ENCODE results near the gene RBBP5. TPM values are rescaled to one million over a fixed set of nuclear protein-coding genes. Genes with fewer than 3 reads are reported as not detected.

Gene RBBP5
- total RNA-seq, 1 experiment from 2014 or later, result 17.3 TPM

DNA sequence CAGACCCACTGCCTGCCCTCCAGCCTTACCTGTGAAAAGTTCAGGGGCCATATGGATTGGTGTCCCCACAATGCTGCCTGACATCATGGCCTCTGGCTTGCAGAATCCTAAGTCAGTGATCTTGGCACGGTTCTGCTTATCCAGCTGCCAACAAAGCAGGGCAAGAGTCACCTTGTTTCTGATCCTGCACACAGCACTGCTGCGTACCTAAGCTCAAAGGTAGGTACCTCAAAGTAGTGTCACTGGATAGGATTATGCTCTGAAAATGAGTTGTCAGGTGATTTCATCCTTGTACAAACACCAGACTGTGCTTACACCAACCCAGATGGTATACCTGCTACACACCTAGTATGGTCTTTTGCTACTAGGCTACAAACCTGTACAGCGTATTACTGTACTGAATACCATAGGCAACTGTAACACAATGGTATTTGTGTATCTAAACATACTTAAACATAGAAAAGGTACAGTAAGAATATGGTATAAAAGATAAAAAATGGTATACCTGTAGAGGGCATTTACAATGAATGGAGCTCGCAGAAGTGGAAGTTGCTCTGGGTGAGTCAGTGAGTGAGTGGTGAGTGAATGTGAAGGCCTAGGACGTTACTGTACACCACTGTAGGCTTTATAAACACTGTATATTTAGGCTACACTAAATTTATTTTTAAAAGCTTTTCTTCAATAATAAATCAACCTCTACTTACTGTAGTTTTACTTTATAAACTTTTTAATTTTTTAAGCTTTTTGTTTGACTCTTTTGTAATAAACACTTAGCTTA is 29.1 kb upstream of the RBBP5 start:
- no peak overlapping the region for H3K4me2 ChIP-seq (ENCODE audit: insufficient read depth, insufficient read length, low read length)
- DNase-seq, result no peak
- H3K79me2 ChIP-seq (ENCODE audit: insufficient read depth, low read length), result no peaks in the 10 kb centered on the region
- H3K18ac ChIP-seq (ENCODE audit: insufficient read length, low read depth, low read length), result no peak overlapping the region
- H3K23me2 ChIP-seq (ENCODE audit: insufficient read length, low read depth, low read length, poor library complexity, severe bottlenecking), result no peaks in the 10 kb centered on the region
- Mint-ChIP-seq H3K27ac (no peak overlapping the region), H3K4me3 (no peak overlapping the region), H3K36me3 (ENCODE audit: insufficient read depth in 1 of 3, low read depth in 3 of 3) (peaks cover 30 to 59% (median 51%) of the 10 kb centered on the region in 3 experiments), H3K9me3 (peaks cover 12 to 13% of the 10 kb centered on the region in 2 experiments), H3K4me1 (peaks cover 8 to 11% of the 10 kb centered on the region in 2 experiments), H3K27me3 (ENCODE audit: low read depth) (no peaks in the 10 kb centered on the region)
- no peaks in the 10 kb centered on the region for H4K20me1 ChIP-seq (ENCODE audit: control insufficient read depth, insufficient read depth, insufficient read length)
- no peak overlapping the region for H3K14ac ChIP-seq (ENCODE audit: insufficient read depth, low read length)
- no peak overlapping the region for H4K5ac ChIP-seq (ENCODE audit: insufficient read length, low read depth, low read length)
- H3K27me3 ChIP-seq (ENCODE audit: insufficient read depth, low read length), result no peaks in the 10 kb centered on the region
- H3K79me1 ChIP-seq (ENCODE audit: insufficient read depth, low read depth, low read length, poor library complexity, severe bottlenecking), result no peaks in the 10 kb centered on the region
- H3K9ac ChIP-seq (ENCODE audit: extremely low read depth, insufficient read length, low read length), result no peak overlapping the region
- no peak overlapping the region for H2BK12ac ChIP-seq (ENCODE audit: insufficient read length, low read depth, low read length)
- no peak overlapping the region for H2AK5ac ChIP-seq (ENCODE audit: insufficient read length, low read length)
- no peak overlapping the region for H2BK120ac ChIP-seq (ENCODE audit: low read depth, low read length, poor library complexity, severe bottlenecking)
- no CpG with 5 or more reads among the region's 5 CpGs for WGBS (ENCODE audit: extremely low coverage, insufficient read length, low lambda C conversion rate)
- no peak overlapping the region for H2BK15ac ChIP-seq (ENCODE audit: low read depth, low read length)
- H4K91ac ChIP-seq (ENCODE audit: insufficient read length, low read depth, low read length), result no peak overlapping the region
- no peak overlapping the region for H3T11ph ChIP-seq (ENCODE audit: low read length)
- TF ChIP-seq, protein P1, sequence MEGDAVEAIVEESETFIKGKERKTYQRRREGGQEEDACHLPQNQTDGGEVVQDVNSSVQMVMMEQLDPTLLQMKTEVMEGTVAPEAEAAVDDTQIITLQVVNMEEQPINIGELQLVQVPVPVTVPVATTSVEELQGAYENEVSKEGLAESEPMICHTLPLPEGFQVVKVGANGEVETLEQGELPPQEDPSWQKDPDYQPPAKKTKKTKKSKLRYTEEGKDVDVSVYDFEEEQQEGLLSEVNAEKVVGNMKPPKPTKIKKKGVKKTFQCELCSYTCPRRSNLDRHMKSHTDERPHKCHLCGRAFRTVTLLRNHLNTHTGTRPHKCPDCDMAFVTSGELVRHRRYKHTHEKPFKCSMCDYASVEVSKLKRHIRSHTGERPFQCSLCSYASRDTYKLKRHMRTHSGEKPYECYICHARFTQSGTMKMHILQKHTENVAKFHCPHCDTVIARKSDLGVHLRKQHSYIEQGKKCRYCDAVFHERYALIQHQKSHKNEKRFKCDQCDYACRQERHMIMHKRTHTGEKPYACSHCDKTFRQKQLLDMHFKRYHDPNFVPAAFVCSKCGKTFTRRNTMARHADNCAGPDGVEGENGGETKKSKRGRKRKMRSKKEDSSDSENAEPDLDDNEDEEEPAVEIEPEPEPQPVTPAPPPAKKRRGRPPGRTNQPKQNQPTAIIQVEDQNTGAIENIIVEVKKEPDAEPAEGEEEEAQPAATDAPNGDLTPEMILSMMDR (conservative IDR thresholded peaks at IDR 0.05), result no peak
- no peak overlapping the region for H3K4ac ChIP-seq (ENCODE audit: low read depth, low read length)
- H2BK5ac ChIP-seq (ENCODE audit: insufficient read length, low read length), result no peak overlapping the region
- H3K56ac ChIP-seq (ENCODE audit: insufficient read length, low read depth, low read length), result no peak overlapping the region
- H2BK20ac ChIP-seq (ENCODE audit: low read depth, low read length, poor library complexity, severe bottlenecking), result no peak overlapping the region
- peaks cover 3% of the 10 kb centered on the region for H3K9me3 ChIP-seq (ENCODE audit: control insufficient read depth, low read depth, low read length)
- no peak overlapping the region for H2AFZ ChIP-seq (ENCODE audit: low read length)
- no peak overlapping the region for H3K27ac ChIP-seq (ENCODE audit: insufficient read length, low read depth, low read length)
- no peak overlapping the region for H3K23ac ChIP-seq (ENCODE audit: insufficient read length, low read depth, low read length)
- no peaks in the 10 kb centered on the region for H3K4me1 ChIP-seq (ENCODE audit: insufficient read depth, low read length)
- H4K8ac ChIP-seq (replicated peaks; ENCODE audit: insufficient read length, low read depth, low read length), result no peak overlapping the region
